Psoas muscle (tissue), 8 donors: ENCODE data around the gene CCDC141. TPM values are rescaled to one million over a fixed set of nuclear protein-coding genes. Genes with fewer than 3 reads are reported as not detected.
"Not testable (repeated sequence)": the region's sequence is repeated elsewhere in the genome, so short reads cannot be mapped to it uniquely, and the experiment has no call there.

ENCODE experiments used
- ATAC-seq, 4 donors: fragments of 200-7000 bp; cut with Tn5 transposase; one replicate each; pipeline ENCODE4 v1.9.1; 2020; ENCODE audit warnings: moderate library complexity in 3 of 4, mild to moderate bottlenecking in 2 of 4
- DNase-seq, 2 donors: peaks; one replicate each; pipeline ENCODE4 v3.0.0-alpha.2; 2020
- H3K27ac ChIP-seq: fragments of 200-600 bp; one replicate; pipeline ENCODE4 v1.8.0; 2022
- H3K27me3 ChIP-seq, 3 donors: fragments of 200-600 bp in 1 of 3; one replicate each; pipeline versions ENCODE4 v1.6.1 to v1.8.0; 2013 to 2022; ENCODE audit warnings: low read length in 2 of 3, mild to moderate bottlenecking in 2 of 3, moderate library complexity in 1 of 3; ENCODE audit not compliant: insufficient read depth in 3 of 3
- H3K36me3 ChIP-seq, 2 donors: fragments of 200-600 bp in 1 of 2; one replicate each; pipeline versions ENCODE4 v1.6.1 to v1.8.0; 2013 to 2022; ENCODE audit warnings: low read depth in 1 of 2, mild to moderate bottlenecking in 1 of 2, moderate library complexity in 1 of 2; ENCODE audit not compliant: insufficient read depth in 1 of 2
- H3K4me1 ChIP-seq: fragments of 200-600 bp; one replicate; pipeline ENCODE4 v1.8.0; 2022
- H3K4me3 ChIP-seq: fragments of 200-600 bp; one replicate; pipeline ENCODE4 v1.8.0; 2022; ENCODE audit warnings: mild to moderate bottlenecking
- H3K9me3 ChIP-seq: fragments of 200-600 bp; one replicate; pipeline ENCODE4 v1.8.0; 2022
- WGBS, 3 donors: extraction: QIAGEN DNeasy Blood & Tissue Kit; methylation state at CpG; one replicate each; pipeline versions ENCODE4 v1.1.6 to v1.1.7; 2013; 5-methylcytosine and 5-hydroxymethylcytosine counted together
- intact Hi-C, 2 donors: fragments of 100-400 bp; cut with DNase I; formaldehyde crosslinking; loops; one replicate each; pipeline versions ENCODE4 v1.11.0 to v1.14.2; 2022
- polyA plus RNA-seq, 3 donors: library from polyadenylated mRNA; stranded (reverse); fragments of 200-250 nt; gene quantifications; one replicate each; pipeline ENCODE4 v1.2.3, GENCODE V29; 2013
- total RNA-seq, 4 donors: library from RNA; stranded (reverse); fragmentation: NEBNext Ultra II Directional in 2 of 4; extraction: Animal tissue kit (Norgen Biotek cat#: 25700) in 2 of 4; gene quantifications; one replicate each; pipeline versions ENCODE4 v1.2.1 to v1.2.4, GENCODE V29; 2021 to 2023
- TF ChIP-seq, protein P1 (sequence below): fragments of 200-600 bp; IDR thresholded peaks from one replicate; pipeline ENCODE4 v1.8.0; 2022; ENCODE audit warnings: antibody characterized with exemption
- donor health status: healthy with polysubstance abuse.
- donor health status: DM: no; HTN: no; CAD: no; lungs with moderate emphysema.
- donor health status: Bipolar disorder and iron deficiency.
- donor health status: healthy.
- donor health status: DM: yes; HTN: yes; CAD: no.
- donor health status: DM: no; HTN: no; CAD: no.
- donor health status: DM: no; HTN: no; CAD: no.
- donor health status: DM: yes; HTN: yes; CAD: no.

Gene CCDC141
- total and polyA plus RNA-seq, 7 donors = 0.82 to 14.9 (median 5.9) TPM

GRCh38 chr2:179049203-179049545 is 763 bp downstream of the CCDC141 start:
- ATAC-seq = peak in 1 of 4 donors; percentile 22
- TF ChIP-seq, protein P1, sequence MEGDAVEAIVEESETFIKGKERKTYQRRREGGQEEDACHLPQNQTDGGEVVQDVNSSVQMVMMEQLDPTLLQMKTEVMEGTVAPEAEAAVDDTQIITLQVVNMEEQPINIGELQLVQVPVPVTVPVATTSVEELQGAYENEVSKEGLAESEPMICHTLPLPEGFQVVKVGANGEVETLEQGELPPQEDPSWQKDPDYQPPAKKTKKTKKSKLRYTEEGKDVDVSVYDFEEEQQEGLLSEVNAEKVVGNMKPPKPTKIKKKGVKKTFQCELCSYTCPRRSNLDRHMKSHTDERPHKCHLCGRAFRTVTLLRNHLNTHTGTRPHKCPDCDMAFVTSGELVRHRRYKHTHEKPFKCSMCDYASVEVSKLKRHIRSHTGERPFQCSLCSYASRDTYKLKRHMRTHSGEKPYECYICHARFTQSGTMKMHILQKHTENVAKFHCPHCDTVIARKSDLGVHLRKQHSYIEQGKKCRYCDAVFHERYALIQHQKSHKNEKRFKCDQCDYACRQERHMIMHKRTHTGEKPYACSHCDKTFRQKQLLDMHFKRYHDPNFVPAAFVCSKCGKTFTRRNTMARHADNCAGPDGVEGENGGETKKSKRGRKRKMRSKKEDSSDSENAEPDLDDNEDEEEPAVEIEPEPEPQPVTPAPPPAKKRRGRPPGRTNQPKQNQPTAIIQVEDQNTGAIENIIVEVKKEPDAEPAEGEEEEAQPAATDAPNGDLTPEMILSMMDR = no peak
- DNase-seq = no peak
- intact Hi-C loops = no loop called here
- Histone ChIP-seq H3K4me3 (peak overlapping the region; percentile 54), H3K36me3 (no peaks in the 10 kb centered on the region), H3K4me1 (peaks cover 26% of the 10 kb centered on the region), H3K27ac (peak overlapping the region; percentile 69), H3K9me3 (no peaks in the 10 kb centered on the region), H3K27me3 (no peaks in the 10 kb centered on the region)
- 44 to 48% (median 45%) methylated on average over 4 of the region's 4 CpGs for WGBS, 3 donors

DNA sequence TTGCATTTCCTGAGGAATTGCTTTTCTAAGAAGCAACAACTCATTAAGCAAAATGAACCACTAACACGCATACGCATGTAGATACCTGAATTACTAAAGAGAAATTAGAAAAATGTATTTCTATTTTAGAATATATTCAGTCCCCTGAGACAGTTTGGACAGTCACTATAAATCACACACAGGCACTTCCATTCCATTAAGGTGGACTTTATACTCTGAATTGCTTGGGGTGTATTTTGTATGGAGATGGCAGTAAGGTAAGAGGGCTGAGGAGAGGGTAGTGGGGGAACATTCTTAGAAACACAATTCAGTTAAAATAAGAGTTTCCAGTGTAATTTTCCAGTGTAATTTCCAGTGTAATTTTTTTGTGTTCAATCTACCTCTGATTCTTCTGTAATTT is 1.8 kb downstream of the CCDC141 start:
- intact Hi-C loops = no loop called here
- no peak overlapping the region for H3K4me3 ChIP-seq
- H3K27me3 ChIP-seq = no peaks in the 10 kb centered on the region
- TF ChIP-seq, protein P1 = no peak
- H3K4me1 ChIP-seq = peaks cover 26% of the 10 kb centered on the region
- ATAC-seq (no peak), DNase-seq (no peak)
- no peaks in the 10 kb centered on the region for H3K36me3 ChIP-seq
- H3K9me3 ChIP-seq = no peaks in the 10 kb centered on the region
- WGBS, 3 donors = 66 to 80% (median 68%) methylated on average over 2 of the region's 2 CpGs
- H3K27ac ChIP-seq = no peak overlapping the region

GRCh38 chr2:179045602-179046001 is 4.3 kb downstream of the CCDC141 start:
- WGBS, 3 donors = 0 to 54% (median 0%) methylated on average over 1 of the region's 1 CpG
- H3K9me3 ChIP-seq, ATAC-seq, H3K36me3 ChIP-seq, DNase-seq, H3K4me3 ChIP-seq, H3K27me3 ChIP-seq, intact Hi-C loops, H3K27ac ChIP-seq: not testable (repeated sequence)
- peaks cover 19% of the 10 kb centered on the region for H3K4me1 ChIP-seq

DNA sequence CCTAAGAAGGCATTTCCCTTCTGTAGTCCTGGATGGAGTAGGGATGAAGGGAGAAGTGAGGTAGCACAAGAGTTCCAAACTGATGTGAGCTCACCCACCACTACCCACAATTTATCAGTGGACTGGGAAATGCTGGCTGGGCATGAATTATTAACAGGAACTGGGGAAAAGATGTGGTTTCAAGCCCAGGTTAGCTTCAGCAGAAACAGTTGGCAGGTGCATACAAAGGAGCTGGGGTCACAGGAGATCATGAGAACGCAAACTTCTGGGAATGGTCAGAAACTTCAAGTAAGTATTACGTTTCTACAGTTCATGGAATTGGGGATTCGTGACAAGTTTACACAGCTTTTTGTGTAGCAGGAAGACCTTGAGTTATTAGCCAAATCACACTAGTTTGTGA is 5.4 kb downstream of the CCDC141 start:
- Histone ChIP-seq H3K4me1 (peaks cover 12% of the 10 kb centered on the region), H3K4me3 (no peak overlapping the region), H3K27me3 (no peaks in the 10 kb centered on the region), H3K9me3 (no peaks in the 10 kb centered on the region), H3K27ac (no peak overlapping the region), H3K36me3 (no peaks in the 10 kb centered on the region)
- no peak for DNase-seq
- WGBS, 3 donors = 86 to 91% (median 90%) methylated on average over 3 of the region's 3 CpGs
- no peak for ATAC-seq
- intact Hi-C loops = no loop called here
- TF ChIP-seq, protein P1 = no peak

- Histone ChIP-seq H3K4me3 (no peak overlapping the region), H3K27me3 (no peaks in the 10 kb centered on the region), H3K36me3 (no peaks in the 10 kb centered on the region), H3K4me1 (no peaks in the 10 kb centered on the region), H3K27ac (no peak overlapping the region), H3K9me3 (no peaks in the 10 kb centered on the region)
- intact Hi-C loops = no loop called here
- no peak for ATAC-seq
- DNase-seq = no peak
- TF ChIP-seq, protein P1 = no peak
- 92 to 94% (median 93%) methylated on average over 4 of the region's 4 CpGs for WGBS, 3 donors
Measured at GRCh38 chr2:179037807-179038206, 12.1 kb downstream of the CCDC141 start.
